Measurements from ENCODE around the gene UBE2G2.

GRCh38 chr21:44837537-44837936 is 35.9 kb upstream of the UBE2G2 start:
- TF ChIP-seq EZH2 (IDR thresholded peaks at IDR 0.05; ENCODE audit: borderline replicate concordance, low read depth, low read length, severe bottlenecking) (no peak), CTCF (IDR thresholded peaks at IDR 0.05; ENCODE audit: borderline replicate concordance, extremely low read depth, low read length, poor library complexity, severe bottlenecking) (no peak)
